OCI-M1 (cell line): ENCODE data around the gene COL9A1.

Source experiments
- DNase-seq: peaks from one replicate; lab custom pipeline; 2025; lab: John Stamatoyannopoulos, UW

The COL9A1 gene

DNA sequence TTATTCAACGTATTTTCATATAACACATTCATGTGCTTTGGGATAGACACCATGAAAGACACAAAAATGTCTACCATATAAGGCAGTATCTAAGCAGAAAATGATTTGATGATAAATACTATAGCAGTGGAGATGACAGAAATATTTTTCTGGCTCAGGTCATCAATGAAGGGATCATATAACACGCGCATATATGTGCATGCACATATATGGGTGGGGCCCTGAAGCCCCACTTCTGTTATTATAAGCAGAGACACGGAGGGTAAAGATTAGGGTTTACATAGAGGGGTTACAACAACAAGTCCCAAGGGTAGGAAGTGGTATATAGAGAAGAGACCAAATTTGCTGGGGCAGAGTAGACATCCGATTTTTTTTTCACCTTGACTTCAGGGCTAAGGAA is 16.0 kb downstream of the COL9A1 start:
- no peak for DNase-seq

DNA sequence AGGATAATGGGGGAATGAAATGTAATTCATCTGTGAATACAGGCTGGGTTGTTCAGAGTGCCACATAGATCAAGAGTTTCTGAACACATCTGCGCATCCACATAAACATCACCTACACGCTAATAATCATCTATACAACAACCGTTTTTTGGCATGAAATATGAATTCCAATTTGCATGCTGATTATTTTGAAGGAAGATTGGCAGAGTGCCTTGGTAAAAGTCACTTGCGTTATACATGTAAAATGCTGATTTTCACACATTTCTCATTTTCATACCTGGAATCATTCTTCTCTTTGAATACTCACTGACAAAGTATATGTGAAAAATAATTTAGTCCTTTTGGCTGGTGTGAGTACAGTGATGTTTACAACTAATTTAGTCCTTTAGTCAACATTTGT is 17.7 kb downstream of the COL9A1 start:
- DNase-seq, result no peak

DNA sequence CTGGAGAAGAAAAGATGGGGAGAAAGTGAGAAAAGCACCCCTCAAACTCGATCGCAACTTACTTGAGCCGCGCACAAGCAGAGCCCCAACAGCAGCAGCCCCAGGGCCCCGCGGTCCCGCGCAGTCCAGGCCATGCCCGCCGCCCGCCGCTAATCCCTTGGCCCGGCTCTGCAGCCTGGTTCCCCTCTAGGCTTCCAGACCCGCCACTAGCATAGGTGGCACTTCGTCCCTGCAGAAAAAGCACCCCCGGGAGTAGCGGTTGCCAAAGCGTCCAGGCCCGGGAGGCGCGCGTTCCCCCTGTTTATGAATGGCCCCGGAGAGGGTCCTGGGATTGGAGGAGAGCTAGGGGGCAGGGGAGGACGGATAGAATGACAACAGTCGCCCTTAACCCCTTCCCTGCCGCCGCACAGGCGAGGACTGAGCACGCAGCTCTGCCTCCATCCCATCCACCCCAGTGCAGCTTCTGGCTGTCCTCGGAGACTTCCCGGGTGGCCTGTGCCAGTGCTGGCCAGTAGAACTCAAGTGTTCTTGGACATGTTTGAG is 19.9 kb downstream of the COL9A1 start:
- DNase-seq, result no peak

DNA sequence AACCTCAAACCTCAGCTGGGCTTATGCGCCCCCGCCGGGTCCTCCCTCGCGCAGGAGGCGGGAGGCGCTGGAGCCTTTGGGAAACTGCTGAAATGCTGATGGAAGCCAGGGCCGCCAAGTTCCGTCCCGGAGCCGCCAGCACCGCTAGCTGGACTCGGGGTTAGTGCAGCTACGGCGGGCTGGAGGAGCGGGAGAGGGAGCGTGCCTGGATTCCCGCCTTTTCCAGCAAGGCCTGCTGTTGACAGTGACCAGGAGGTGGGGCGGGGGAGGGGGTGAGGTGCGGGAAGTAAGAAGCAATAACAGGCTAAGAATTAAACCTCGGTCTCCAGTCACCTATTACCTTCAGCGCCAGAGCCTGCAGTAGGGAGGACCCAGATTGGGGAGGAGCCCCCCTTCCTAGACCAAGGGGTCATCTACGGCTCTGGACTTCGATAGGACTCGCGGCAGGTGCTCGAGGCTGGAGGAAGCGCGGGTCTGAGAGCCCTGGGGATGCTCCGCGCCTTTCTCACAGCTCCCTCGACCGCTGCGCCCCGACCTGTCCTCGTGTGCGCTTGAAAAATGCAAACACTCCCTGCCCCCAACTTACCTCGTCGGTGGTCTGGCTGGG is 20.5 kb downstream of the COL9A1 start:
- no peak for DNase-seq

DNA sequence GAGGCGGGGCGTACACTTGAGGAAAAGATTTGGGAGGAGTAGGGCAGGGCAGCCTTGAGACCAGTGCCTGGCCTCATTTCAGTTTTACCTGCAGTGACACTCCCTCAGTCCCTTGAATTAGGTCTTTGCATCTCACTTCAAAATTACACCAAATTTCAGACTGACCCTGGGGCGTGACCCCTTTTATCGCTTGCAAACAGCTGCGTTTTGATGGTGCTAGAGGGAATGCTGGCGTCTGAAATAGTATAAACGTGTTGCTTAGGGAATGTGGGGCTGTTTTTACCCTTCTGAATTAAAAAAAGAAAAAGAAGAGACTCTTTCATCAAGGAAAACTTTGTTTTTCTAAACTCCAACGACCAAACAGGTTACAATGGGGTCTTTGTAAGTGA is 21.0 kb downstream of the COL9A1 start:
- DNase-seq, result peak; percentile 25

DNA sequence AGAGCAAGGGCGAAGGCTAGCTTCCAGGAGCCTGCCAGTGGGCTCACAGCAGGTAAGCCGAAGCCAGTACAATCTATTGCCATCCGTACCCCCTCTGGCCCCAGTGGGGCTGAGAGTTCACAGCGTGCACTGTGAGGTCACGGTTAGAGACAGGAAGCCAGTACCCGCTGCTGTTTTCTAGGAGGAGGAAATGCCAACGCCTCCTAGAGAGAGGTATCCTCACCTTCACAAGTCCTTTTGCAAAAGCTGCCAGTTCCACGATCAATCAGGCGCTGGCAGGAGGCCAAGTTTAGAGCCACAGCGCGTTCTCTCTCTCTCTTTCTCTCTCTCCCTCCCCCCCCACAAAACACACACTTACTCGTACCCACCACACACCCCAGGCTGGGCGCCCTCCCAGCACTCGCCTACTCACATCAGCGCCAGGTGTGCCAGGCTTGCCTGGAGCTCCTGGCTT is 22.5 kb downstream of the COL9A1 start:
- DNase-seq, result no peak

DNA sequence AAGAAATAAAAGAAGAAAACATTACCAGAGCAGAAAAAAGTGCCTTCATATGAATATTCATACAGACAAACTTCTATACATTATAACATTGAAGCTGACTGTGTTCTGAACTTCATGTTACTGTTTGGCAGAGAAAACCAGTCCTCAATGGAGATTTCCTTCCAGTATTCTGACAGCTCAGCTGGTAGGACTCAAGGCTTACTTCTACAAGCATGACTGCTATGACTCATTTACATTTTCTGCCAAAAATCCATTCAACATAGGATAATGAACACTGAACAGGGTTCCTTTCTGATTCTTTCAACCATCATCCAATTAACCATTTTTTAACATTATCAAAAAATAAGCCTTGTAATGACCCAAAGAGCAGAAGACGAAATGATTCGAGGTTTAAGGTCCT is 25.4 kb downstream of the COL9A1 start:
- DNase-seq, result no peak

DNA sequence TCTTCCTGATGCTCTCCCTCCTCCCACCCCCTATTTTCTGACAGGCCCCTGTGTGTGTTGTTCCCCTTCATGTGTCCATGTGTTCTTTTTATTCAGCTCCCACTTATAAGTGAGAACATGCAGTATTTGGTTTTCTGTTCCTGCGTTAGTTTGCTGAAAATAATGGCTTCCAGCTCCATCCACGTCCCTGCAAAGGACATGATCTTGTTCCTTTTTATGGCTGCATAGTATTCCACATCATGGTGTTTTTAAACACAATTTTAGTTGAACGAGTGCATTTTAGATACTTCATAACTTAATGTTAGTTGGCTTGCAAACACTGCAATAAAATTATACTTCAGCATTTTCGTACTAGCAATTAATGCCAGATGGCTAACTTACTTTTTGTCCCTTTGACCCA is 28.5 kb downstream of the COL9A1 start:
- no peak for DNase-seq

DNA sequence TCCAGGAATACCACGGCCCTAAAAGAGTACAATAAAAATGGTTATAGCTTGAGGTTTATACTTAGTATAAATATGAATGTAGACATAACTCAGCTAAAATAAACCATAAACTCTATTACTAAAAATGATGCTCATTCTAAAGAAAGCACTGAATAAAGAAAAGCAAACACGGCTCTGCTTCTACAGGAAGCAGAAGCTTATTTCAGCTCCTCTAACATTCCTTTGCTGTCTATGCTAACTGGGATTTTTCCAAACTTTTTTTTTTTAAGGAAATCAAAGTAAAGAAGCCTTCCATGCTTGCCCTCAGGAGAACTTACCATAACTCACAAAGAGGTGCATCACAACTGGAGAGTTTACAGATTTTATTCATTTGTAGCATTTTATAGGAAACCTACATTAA is 30.8 kb downstream of the COL9A1 start:
- no peak for DNase-seq

DNA sequence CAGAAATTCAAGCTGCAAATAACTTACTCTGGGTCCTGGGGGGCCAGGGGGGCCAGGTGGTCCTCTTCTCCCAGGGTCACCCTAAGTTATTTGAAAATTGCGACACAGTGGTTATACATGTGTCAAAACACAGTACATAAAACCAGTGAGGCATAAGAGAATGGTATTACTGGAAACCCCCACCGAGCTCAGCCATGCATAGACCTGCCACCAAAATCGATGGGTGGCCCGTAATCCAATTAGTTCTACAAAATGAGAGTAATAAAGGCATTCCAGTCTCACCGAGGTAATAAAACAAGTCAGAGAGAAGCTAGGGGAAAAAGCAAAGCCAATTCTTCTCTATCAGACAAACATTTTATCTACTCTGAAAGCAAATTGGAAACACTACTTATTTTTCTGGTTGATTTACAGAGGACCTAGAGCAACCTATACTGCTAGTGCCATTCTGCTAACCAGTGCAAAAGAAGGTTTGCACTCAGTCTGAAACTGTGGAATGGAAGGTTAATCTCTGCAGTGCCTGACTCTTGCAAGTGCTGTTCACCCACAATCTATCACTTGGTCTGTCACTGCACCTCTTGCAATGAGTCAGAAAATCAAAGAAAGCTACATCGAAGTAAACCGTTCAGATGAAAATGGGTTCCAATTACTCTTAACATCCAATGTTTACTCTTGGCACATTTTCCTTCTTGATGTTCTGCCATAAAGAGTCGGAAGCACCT is 32.4 kb downstream of the COL9A1 start:
- DNase-seq, result no peak

DNA sequence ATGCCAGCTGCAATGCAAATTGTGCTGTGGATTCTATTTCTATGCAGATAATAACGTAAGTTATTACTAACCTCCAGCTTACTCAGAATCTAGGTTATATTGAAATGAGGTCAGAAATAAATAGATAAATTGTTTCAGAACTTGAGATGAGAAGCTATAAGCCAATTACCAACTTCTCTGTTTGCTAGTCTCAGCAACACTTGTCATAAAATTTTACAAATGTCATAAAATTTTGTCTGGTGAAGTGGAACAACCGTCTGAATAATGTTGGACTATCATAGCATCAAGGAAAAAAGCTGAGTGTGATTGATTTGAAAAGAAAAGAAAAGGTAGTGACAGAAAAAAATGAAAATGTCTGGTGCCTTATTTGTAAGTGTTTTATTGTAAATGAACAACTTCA is 36.7 kb downstream of the COL9A1 start:
- DNase-seq, result no peak

DNA sequence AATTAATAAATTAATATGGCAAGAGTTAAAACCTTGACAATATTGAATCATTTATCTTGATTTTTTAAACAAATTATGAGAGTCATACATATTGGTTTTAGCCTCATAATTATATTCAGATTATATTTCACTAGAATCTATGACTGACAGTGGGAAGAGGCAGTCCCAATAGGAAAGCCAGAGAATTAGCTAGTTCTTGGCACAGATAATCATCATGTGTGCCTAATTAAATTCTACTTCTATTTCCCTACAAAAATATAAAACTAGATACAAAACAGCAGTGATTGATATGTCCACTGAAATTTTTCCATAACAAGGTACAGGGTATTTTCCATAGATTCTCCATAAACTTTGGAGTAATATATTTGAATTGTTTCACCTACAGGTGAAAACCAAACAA is 38.6 kb downstream of the COL9A1 start:
- DNase-seq, result no peak

DNA sequence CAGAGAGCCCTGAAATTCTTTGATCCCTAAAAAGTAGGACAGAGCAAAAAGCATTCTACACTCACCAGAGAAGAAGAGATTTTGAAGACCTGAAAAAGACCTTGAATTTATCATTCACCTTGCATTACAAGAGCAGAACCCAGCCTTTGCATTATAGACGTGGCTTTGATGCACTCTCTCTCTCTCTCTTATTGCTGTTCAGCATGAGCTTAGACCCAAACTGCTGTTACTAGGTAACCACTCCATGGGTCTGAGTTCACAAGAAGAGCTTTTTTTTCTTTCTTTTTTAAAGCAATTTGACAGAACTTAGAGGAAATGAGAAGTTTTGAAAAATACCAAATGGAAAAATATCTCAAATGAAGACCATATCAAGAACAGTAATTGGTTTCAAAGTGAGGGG is 44.4 kb downstream of the COL9A1 start:
- DNase-seq, result no peak

DNA sequence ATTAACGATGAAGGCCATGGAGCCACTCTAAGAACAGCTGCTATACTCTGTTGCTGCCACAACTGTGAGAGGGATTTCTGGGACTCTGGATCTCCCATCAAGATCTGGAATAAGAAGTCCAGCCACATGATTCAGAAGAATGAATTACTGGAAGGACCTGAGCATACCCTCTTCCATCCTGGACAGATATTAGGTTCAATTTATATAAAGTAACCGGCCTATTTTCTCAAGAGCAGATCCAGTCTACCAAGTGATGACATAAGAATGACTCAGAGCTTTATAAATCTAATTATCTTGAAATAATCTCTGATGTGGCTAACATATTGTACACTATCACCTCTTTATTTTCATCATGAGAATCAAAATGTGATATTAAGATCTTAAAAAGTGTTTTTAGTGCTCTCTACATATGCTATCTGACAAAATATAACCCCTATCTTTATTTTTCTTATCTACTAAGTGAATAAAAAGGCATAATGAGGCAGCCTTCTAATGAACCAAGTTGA is 45.1 kb downstream of the COL9A1 start:
- no peak for DNase-seq

DNA sequence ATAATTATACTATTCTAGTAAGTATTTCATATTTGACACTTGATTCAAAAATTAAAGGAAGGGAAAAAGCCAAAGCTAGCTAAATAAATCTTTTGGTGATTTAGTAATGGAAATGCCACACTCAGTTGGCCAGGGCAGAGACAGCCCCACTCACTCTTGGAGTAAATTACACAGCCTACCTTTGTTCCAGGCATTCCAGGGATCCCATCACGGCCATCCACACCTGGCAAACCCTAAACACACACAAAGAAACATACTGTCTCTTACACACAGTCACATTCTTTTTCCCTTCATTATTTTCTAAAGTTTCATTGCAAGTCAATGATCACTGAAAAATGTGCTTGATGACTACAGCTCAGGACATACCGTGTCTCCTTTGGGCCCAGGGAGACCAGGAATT is 48.1 kb downstream of the COL9A1 start:
- no peak for DNase-seq

DNA sequence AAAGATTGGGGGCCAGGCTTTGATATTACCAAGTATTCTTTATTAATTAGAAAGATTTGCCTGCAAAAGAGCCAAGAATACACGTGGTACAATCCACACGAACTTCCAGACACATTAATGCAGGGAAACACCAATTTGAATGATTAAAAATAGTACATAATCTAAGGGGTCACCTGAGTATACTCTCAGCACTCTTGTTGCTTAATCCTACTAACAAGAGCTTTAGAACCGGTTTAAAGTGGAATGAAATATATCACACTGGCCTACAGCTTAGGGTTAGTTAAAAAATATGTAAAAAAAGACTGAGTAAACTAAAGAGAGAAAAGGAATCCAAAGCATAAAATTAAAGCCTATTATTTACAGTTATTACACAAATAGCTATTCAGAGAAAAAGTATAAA is 49.0 kb downstream of the COL9A1 start:
- DNase-seq, result no peak

DNA sequence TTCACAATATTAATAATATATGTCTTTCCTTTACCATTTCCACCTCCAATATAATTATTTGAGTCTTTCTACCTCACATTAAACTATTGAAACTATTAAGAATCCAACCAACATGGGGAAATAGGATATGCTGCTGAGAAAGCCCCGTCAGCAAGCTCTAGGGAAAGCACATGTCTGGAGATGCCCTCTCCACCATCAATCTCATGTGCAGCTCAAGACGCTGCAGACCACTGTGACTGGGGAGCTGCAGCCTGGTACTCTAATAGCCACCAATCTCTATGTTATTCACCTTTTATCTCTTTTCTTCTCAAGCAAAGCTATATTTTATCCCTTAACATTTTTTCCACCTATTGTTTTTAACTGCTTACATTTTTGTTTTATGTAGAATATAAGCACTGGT is 50.3 kb downstream of the COL9A1 start:
- DNase-seq, result no peak

DNA sequence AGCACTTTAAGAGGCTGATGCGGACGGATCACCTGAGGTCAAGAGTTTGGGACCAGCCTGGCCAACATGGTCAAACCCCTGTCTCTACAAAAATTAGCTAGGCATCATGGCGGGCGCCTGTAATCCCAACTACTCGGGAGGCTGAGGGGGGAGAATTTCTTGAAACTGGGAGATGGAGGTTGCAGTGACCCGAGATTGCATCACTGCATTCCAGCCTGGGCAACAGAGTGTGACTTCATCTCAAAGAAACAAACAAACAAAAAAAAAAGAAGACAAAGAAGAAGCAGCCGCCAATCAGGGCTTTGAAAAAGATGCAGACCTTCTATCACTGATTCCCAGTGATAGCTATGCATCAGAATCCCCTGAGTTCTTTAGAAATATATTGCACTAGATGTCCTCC is 56.8 kb downstream of the COL9A1 start:
- DNase-seq, result no peak

DNA sequence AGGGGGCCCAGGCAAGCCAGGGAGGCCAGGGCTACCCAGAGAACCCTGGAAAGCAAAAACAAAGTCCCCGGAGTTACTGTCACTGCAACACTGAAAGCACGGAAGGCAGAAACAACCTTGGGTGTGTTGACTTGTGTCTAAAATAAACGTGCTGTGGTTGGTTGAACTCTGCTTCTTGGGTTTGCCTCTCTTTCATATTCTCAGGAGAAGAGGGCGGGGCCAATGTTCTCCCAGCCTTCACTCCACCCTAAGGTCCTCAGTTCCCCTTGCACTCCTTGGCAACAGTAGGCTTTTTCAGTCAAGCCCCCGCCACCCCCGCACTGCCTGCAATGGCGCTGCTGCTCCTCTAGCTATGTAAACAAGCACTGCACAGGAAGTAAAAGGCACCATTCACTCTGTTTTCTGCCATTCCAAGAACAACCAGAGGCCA is 60.9 kb downstream of the COL9A1 start:
- DNase-seq, result no peak

DNA sequence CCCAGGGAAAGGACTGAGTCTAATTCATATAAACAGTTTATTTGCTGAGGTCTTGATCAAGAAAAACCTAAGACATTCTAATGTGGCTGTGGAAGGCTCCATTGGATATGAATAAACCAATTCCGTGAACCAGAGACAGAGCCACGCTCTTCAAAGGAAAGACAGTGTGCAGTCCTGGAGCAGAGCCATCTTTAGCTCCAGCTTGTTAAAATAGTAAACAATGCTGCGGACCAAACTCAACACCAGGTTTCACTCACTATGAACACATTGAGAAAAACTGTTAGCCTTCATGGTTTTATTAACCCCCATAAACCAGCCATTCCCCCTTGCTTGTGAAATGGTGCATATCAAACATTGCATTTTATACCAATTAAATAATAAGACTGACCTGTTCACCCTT is 61.9 kb downstream of the COL9A1 start:
- DNase-seq, result no peak

DNA sequence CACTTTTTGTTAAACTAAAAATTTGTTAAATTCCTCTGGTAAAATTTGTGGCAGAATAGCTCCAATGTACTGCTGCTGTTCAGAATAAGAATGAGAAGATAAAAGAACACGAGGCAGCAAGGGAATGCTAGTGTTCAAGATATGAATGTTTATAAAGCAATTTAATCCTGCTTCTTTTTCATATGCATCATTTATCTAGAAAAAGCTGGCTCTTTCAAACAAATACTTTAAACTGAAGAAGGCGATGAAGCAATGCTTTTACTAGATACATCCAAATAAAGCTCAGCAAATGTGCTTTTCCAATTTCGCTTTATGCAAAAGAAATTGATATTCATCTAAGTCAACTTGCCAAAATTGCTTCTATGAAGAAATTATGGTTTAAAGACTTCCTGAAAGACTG is 66.5 kb downstream of the COL9A1 start:
- DNase-seq, result no peak

DNA sequence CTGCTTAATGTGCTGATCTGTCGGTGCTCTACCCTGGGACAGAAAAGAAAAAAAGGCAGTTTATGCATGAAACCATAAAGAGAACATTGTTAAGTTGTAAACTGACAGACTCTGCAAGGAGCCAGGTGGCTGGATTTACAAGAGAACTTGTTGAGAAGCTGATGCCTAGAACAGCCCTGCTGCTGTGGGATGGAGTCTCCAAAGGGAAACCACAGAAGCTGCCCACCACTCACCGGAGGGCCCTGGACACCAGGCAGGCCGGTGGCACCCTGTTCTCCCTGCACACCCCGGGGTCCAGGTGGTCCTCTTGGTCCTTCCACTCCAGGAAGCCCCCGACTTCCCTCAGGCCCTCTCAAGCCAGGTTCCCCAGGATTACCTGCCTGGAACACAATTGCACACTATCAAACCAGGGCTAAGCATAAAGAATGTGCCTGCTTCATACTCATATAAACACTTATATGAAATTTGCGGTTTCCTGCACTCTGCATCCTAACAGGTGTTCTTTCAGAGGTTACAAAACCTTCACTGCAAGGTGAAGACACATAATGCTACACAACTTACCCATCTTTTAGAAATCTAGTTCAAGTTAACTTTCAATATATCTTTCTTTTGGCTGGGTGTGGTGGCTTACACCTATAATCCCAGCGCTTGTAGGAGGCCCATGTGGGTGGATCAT is 68.2 kb downstream of the COL9A1 start:
- no peak for DNase-seq

DNA sequence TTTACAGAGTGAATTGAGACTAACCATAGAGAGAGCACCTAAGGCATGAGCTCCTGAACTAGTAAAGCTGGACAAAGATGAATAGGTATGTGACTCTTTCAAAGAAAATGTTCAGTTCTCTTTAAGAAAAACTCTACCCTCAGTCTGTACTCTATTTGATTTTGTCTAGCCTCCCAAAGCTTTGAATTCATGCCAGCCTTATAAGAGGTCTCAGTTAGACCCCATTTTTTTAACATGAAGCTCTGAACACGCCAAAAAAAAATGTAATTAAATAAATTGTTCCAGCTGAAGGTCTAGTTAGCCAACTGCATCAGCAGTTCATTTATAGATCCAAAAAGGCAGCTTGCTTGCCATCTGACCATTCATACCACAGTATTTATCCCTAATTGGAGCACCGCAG is 71.6 kb downstream of the COL9A1 start:
- DNase-seq, result no peak
